ENCODE data around the gene PCBP1. TPM values are rescaled to one million over a fixed set of nuclear protein-coding genes. Genes with fewer than 3 reads are reported as not detected.
"Not testable (repeated sequence)": the region's sequence is repeated elsewhere in the genome, so short reads cannot be mapped to it uniquely, and the experiment has no call there.

The PCBP1 gene
- total RNA-seq: 100 to 1,000 TPM; 263 to 293 TPM
- long read RNA-seq, transcript PCBP1-201 (1 exons, 1,750 nt): major isoform, 242 of 242 reads
- long read RNA-seq, partial matches to known transcripts: 0 of 242 reads
- long read RNA-seq, other reads (novel, unspliced or antisense): 0 of 242 reads

DNA sequence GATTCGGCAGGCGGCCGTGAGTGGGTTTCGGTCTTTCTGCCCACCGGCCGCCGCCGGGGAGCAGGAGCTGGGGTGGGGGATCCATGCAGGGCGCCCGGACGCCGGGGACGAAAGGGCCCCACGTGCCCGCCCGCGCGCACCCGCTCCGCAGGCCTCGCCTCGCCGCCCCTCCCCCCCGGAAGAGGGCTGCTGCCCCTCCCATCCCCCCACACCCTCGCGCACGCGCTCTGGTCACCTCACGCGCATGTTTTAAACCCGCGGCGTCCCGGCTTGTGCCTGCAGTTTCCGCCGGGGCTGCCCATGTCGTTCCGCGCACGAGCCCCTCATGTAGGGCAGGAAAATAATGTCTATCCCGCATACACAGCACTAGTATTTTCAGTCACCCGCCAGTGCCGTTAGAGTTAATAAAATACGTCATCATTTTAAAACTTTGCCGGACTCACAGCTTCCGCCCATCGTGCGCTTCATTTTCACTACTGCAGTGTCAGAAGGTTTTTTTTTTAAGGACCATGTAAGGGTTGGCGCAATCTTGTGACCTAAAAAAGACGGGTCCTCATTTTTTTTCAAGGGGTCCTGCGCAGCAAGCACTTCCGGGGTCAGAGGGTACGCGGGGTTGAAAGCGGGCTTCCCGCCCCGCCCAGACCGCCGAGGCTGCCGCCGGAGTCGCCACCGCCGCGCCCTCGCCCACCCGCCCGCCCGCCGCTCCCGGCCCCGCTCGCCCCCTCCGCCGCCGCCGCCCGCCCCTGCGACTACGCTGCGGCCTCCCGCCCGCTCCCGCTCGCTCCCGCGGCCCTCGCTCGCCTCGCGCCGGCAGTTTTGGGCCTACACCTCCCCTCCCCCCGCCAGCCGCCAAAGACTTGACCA lies at the start of gene PCBP1:
Gene PCBP1, plus strand, starts transcription at position 640 of the 864 bp plus-strand sequence. CDS start 267 bp downstream, outside the sequence.
- peak; percentile 74 for ATAC-seq
- intact Hi-C loops (cut with DNase I, micrococcal nuclease): loop anchor here in 1 of 2 donors (5.0 kb wide), 1 partner anchor 55 kb away; no protein-coding TSS in a partner anchor
- DNase-seq: peak; percentile 94 to 98

DNA sequence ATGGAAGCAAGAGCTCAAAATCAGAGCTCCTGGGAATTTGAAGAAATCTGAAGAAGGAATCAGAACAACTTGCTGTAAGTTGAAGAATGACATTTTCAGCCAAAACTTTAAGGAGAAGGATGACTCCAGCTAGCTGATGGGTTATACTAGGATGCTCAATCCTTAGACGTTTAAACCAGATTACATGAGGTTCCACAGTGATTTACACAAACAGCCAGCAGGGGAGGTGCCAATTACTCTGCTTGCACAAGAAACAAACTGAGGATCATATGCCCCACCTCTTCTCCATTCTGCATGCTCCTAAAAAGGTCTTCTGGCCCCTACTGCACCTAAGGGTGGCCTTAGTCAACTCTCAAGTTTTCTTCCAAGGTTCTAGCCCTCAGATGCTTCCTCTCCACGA lies 47.9 kb upstream of the PCBP1 start:
- ATAC-seq (no peak), DNase-seq (no peak)
- intact Hi-C loops (cut with DNase I, micrococcal nuclease): no loop called here

DNA sequence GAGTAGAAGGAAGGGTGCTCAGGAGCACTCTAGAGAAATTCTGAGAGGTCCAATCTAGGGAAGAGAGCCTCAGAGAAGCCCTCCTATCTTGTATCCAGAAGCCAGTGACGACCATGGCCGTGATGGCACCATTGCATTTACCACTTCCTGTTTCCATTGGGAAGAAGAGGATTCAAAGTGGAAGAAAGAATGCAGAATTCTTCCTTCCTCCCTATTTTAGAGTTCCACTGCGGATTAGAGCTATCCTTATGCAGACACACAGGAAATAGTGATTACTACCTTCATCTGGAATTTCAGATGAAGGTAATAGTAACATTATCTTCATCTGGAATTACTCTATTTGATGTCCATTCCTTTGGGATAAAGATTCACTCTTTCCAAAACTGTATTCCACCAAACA lies 45.6 kb upstream of the PCBP1 start:
- ATAC-seq (no peak), DNase-seq (no peak)
- intact Hi-C loops (cut with DNase I, micrococcal nuclease): no loop called here

DNA sequence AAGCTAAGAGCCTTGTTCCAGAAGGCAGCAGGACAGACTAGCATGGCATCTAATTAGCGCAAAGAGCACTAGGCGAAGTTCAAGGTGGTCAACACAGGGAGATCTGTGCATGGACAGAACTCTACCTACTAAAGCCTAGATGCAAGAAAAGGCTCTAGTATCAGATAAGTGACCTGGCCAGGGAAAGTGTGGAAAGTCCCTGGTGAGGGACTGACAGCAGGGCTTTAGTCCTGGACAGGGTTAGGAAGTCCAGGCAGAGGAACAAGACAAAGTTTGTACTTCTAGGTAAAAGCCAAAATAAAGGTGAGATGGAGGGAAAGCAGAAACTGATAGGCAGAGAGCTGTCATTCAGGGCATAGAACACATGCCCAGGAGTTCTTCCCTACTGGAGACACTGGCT lies 45.0 kb upstream of the PCBP1 start:
- intact Hi-C loops (cut with DNase I, micrococcal nuclease): no loop called here
- ATAC-seq (no peak), DNase-seq (no peak)

DNA sequence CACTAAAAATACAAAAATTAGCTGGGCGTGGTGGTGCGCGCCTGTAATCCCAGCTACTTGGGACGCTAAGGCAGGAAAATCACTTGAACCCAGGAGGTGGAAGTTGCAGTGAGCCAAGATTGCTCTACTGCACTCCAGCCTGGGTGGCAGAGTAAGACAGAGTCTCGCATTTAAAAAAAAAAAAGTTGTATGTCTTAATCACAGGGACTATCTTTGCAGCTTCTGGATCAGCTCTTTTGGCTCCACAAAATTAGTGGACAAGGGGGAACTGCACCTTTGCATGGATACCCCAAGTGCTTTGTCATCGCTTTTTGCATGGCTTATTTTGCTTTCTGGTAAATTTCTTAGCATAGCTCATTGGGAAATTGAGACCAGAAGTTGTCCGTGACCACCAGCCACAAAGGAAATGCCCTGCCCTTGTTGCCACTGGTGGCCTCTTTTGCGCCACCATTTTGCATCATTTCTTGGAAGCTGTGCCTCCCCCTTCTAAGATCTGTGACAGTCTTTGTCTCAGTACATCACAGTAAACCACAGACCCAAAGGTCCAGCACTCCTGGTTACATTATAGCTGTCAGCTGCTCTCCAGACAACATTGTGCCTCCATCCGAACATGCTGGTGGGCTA lies 43.9 kb upstream of the PCBP1 start:
- ATAC-seq (no peak), DNase-seq (peak in 1 of 2 donors; percentile 33)
- intact Hi-C loops (cut with DNase I, micrococcal nuclease): no loop called here

DNA sequence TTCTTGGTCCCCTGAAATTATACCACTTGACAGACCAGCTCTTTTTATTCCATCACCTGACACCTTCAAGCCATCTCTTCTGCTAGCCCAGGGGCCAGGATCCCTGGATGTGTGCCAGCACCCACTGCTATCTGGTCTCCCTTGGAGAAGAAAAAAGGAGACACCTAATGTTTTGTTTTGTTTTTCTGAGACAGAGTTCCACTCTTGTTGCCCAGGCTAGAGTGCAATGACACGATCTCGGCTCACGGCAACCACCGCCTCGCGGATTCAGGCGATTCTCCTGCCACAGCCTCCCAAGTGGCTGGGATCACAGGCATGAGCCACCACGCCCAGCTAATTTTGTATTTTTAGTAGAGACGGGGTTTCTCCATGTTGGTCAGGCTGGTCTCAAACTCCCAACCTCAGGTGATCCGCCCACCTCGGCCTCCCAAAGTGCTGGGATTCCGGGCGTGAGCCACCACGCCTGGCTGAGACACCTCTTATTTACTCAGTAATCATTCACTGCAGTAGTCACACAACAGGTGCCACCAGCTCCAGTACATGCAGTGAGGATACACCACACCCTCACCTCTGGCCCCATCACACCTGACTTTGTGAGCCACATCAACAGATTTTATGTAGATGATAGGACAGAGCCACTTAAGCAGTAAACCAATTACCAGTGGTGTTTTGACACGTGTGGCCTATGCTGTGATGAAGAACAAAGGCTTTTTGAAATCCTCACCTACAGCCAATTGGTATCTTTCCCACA lies 42.8 kb upstream of the PCBP1 start:
- peak; percentile 99 for ATAC-seq
- DNase-seq: peak; percentile 64 to 79
- intact Hi-C loops (cut with DNase I, micrococcal nuclease): no loop called here

DNA sequence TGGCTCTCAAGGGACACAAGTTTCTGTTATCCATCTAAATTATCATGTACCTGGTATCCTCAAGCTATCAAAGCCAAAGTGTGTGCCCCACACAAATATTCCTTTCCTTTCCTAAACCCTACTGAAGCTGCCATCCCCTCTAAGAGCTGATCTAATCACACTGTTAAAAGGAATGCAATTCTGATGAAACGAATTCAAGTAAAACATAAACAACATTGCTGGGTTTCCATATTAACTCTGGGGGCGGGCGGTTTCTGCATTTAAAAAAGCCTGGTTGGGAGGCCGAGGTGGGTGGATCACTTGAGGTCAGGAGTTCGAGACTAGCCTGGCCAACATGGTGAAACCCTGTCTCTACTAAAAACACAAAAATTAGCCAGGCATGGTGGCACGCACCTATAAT lies 41.9 kb upstream of the PCBP1 start:
- intact Hi-C loops (cut with DNase I, micrococcal nuclease): no loop called here
- DNase-seq (no peak), ATAC-seq (no peak)

DNA sequence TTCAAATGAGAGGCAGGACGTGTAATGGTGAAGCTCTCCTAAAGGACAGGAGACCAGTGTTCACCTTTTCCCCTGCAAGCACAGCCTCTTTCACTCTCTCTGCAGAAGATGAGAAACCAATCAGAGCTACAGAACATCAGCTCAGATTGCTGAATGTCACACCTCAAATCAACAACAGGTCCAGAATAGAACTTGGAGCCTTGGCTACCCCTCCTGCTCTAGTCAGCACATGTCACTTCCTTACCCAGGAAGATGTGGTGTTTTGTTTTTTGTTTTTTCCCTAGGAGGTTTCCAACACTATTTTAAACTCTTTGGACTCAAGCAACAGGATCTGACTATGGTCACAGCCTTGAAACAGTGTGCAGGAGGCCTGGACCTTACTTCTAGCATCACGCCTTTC lies 41.3 kb upstream of the PCBP1 start:
- intact Hi-C loops (cut with DNase I, micrococcal nuclease): no loop called here
- DNase-seq (no peak), ATAC-seq (no peak)

DNA sequence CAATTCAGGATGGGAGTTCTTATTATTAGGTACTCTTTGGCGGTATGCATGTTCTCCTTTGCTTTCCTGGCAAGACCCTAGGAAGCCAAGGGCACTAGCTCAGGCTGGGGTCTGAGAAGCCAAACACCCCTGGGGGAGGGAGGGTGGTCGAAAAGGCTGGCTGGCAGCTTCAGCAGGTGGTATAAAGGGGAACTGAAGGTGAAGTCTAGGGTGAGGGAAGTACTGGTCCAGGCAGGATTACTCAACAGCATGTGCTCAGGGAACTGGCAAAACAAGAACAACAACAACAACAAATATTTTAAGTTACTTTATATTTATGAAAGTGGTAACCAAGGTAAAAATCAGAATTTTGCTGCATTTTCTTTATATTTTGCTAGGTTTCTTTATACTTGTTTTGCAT lies 40.7 kb upstream of the PCBP1 start:
- intact Hi-C loops (cut with DNase I, micrococcal nuclease): no loop called here
- no peak for ATAC-seq
- no peak for DNase-seq

DNA sequence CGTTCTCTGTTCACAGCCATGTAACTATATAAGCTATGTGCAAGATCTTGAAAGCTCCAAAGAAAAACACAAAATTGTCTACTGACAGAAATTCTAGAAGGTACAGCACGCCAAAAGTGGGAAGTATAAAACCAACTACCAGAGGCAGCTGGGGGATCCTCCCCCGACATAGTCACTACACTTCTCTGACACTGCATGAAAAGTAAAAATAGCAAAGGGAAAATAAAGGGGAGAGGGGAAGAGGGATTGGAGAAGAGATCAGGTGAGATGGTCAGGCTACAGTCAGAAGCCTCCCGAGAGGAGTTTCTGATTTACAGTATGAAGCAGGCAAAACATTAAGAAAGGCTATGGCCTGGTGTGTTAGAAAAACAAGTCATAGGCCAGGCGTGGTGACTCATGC lies 39.8 kb upstream of the PCBP1 start:
- DNase-seq (no peak), ATAC-seq (no peak)
- intact Hi-C loops (cut with DNase I, micrococcal nuclease): no loop called here

DNA sequence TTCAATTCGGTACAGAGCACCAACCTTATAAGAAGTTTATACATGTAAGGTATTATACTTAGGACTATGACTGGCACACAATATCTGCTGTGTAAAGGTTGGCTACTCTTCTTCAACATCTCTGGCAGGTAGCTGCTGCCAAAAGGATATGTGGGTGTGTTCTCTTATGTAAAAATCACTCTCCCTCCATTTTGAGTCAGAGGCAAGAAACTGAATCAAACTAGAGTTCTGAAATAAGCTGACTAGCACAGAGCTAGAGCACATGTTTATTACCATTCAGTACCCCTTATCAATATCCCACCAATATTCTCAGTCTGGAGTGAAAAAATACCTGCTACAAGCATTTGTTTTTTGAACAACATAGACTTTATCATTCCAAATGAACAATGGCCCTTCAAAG lies 38.0 kb upstream of the PCBP1 start:
- intact Hi-C loops (cut with DNase I, micrococcal nuclease): no loop called here
- no peak for DNase-seq
- no peak for ATAC-seq

DNA sequence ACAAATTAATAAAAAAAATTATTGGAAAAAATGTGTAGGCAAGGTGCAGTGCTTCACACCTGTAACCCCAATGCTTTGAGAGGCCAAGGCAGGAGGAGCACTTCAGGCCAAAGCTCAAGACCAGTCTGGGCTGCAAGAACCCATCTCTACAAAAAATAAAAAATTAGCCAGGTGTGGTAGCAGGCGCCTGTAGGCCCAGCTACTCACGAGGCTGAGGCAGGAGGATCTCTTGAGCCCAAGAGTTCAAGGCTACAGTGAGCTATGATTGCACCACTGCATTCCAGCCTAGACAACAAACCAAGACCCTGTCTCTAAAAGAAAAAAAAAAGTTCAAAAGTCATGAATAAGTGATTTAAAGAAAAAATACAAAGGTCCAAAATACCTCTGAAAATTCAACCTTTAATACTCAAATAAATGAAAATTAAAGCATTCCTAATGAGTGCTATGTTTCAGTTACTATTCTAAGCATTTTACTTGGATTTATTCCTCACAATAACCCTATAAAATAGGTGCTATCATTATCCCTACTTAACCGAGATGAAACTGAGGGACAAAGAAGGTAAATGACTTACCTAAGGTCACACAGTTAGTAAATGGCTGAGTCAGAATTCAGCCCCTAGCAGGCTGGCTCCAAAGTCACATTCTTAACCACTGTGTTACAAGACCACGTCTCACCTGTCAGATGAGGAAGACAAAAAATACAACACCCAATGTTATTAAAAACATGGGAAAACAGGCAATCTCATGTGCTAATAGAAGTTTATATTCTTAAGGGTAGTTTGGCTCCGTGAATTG lies 36.4 kb upstream of the PCBP1 start:
- ATAC-seq (no peak), DNase-seq (no peak)
- intact Hi-C loops (cut with DNase I, micrococcal nuclease): no loop called here

DNA sequence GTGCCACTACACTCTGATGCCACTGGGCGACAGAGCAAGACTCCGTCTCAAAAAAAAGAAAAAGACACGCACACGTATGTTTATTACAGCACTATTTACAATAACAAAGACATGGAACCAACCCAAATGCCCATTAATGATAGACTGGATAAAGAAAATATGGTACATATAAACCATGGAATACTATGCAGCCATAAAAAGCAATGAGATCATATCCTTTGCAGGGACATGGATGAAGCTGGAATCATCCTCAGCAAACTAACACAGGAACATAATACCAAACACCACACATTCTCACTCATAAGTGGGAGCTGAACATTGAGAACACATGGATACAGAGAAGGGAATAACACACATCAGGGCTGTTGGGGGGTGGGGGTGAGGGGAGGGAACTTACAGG lies 32.0 kb upstream of the PCBP1 start:
- ATAC-seq; DNase-seq; intact Hi-C loops (cut with DNase I, micrococcal nuclease): not testable (repeated sequence)

DNA sequence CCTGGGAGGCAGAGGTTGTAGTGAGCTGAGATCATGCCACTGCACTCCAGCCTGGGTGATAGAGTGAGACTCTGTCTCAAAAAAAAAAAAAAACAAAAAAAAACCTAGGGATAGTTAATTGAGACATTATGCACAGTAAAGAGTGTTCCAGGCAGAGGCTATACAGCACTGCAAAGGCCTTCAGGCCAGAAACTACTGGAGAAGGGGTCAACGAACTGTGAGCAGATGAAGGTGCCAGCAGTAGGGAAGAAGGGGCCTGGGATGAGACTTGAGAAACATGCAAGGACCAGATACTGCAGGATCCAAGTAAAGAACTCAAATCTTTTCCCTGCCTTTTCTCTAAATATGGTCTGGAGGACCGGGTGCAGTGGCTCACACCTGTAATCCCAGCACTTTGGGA lies 26.0 kb upstream of the PCBP1 start:
- DNase-seq (no peak), ATAC-seq (no peak)
- intact Hi-C loops (cut with DNase I, micrococcal nuclease): no loop called here

DNA sequence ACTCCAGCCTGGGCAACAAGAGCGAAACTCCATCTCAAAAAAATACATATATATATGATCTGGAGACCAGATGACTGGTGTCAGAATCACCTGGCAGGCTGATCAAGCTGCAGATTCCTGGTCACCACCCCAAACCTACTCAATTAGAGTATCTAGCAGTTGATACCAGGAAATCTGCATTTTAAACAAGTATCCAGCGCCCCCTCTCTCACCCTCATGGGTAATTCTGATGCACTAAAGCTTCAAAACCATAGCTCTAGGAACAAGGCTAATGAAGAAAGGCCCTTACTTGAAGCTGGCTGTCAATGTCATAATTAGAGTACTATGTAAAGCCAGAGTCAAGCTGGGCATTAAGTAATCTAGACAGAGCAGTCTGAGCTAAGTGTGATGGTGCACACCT lies 25.0 kb upstream of the PCBP1 start:
- no peak for ATAC-seq
- no peak for DNase-seq
- intact Hi-C loops (cut with DNase I, micrococcal nuclease): no loop called here

DNA sequence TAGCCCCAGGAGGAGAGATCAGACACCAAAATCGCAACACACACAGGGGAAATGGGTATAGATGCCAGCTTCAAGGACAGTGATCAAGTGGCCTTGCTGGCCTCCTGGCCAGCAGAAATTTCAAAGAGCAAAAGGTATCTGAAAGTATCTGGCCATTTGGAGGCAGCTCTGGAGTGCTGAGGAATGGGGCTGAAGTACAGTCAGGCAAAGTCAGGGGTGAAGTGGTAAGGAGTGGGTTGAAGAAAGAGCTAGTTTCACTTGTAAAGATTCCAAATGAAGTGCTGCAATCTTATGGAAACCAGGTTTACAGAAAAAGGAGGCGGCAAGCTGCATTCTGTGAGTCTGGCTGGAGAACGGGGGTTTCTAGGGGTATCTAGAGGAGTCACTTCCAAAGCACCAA lies 19.2 kb upstream of the PCBP1 start:
- intact Hi-C loops (cut with DNase I, micrococcal nuclease): no loop called here
- DNase-seq: no peak
- no peak for ATAC-seq

DNA sequence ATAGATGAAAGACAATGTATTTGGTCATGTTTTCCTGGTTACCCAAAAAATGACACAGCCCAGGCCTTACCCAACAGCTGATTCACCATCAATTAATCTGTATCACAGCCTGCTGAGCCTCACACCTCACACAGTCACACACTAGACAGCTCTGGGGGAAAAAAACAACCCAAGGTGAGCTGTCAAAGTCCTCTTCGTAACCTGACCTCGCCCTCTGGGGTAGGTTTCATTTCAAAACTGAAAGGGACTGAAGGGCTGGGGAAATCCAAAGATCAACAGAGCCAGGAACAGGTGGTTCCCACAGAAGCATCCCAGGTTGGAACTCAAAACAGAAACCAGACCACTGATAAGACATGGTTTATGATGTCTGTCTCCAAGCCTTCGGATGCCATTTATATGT lies 18.2 kb upstream of the PCBP1 start:
- ATAC-seq: peak; percentile 88
- intact Hi-C loops (cut with DNase I, micrococcal nuclease): no loop called here

DNA sequence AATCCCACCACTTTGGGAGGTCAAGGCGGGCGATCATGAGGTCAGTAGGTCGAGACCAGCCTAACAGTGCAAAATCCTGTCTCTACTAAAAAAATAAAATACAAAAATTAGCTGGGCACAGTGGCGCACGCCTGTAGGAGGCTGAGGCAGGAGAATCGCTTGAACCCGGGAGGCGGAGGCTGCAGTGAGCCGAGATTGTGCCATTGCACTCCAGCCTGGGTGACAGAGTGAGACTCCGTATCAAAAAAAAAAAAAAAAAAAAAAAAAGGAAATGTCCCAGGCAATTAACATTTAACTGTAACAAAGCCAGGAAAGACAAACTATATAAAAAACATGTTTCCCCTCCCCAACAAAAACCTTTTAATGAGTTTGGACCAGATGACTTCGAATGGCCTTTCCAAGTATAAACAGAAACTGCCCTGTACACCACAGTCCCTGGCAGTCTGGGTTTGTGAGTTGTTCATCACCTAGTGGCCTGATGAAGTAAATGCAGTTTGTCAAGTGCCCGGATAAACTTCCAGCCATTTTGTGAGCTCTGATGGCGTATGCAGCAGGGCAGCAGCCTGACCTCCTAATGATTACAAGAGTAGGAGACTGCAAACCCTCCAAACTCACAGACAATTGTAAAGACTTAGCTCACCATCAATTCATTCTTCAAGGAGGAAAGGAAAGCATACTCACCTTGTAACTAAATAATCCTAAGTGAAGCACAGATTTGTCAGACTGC lies 16.6 kb upstream of the PCBP1 start:
- peak; percentile 58 to 70 for DNase-seq
- ATAC-seq: peak; percentile 76
- intact Hi-C loops (cut with DNase I, micrococcal nuclease): loop anchor here in 1 of 2 donors (5.0 kb wide), 1 partner anchor 158 kb away; no protein-coding TSS in a partner anchor

More for the DNA sequence above, 18.2 kb upstream of the PCBP1 start:
- DNase-seq: peak; percentile 45 to 81

Measured in left colon (tissue), 2 donors.